HEK293 (cell line): ENCODE results near the gene MRPL30.

Source experiments
- INSM2 ChIP-seq: fragments of 450-650 bp; formaldehyde crosslinking; IDR thresholded peaks from 2 replicates; pipeline ENCODE4 v1.5.1; 2016; ENCODE audit warnings: missing biosample characterization, missing genetic modification characterization
- KLF10 ChIP-seq: fragments of 450-650 bp; IDR thresholded peaks from 2 replicates; pipeline ENCODE4 v1.5.1; 2018; ENCODE audit warnings: missing biosample characterization, mild to moderate bottlenecking, missing genetic modification characterization
- KLF17 ChIP-seq: fragments of 450-650 bp; formaldehyde crosslinking; IDR thresholded peaks from 2 replicates; pipeline ENCODE4 v1.5.1; 2016; ENCODE audit warnings: missing biosample characterization, missing genetic modification characterization
- PRDM10 ChIP-seq: fragments of 450-650 bp; formaldehyde crosslinking; IDR thresholded peaks from 2 replicates; pipeline ENCODE4 v1.5.1; 2016; ENCODE audit warnings: missing biosample characterization, missing genetic modification characterization
- SETDB1 ChIP-seq: IDR thresholded peaks from one replicate; pipeline ENCODE4 v1.6.1; 2017; ENCODE audit warnings: mild to moderate bottlenecking, low read length, moderate library complexity, mixed read lengths; ENCODE audit not compliant: insufficient read length
- SP7 ChIP-seq: fragments of 450-650 bp; formaldehyde crosslinking; IDR thresholded peaks from 2 replicates; pipeline ENCODE4 v1.5.1; 2016; ENCODE audit warnings: missing biosample characterization, missing genetic modification characterization
- WT1 ChIP-seq: fragments of 450-650 bp; formaldehyde crosslinking; IDR thresholded peaks from 2 replicates; pipeline ENCODE4 v1.5.1; 2016; ENCODE audit warnings: missing biosample characterization, missing genetic modification characterization
- ZBTB1 ChIP-seq: fragments of 450-650 bp; formaldehyde crosslinking; IDR thresholded peaks from 2 replicates; pipeline ENCODE4 v1.5.1; 2016; ENCODE audit warnings: missing biosample characterization, missing genetic modification characterization
- ZBTB11 ChIP-seq: fragments of 450-650 bp; formaldehyde crosslinking; conservative IDR thresholded peaks from 2 replicates; pipeline ENCODE4 v1.5.1; 2016; ENCODE audit warnings: low read depth, missing biosample characterization, missing genetic modification characterization
- ZBTB17 ChIP-seq: fragments of 450-650 bp; formaldehyde crosslinking; IDR thresholded peaks from 2 replicates; pipeline ENCODE4 v1.5.1; 2016; ENCODE audit warnings: missing biosample characterization, missing genetic modification characterization
- ZBTB7A ChIP-seq: fragments of 450-650 bp; formaldehyde crosslinking; IDR thresholded peaks from 2 replicates; pipeline ENCODE4 v1.5.1; 2016; ENCODE audit warnings: low read depth, missing biosample characterization, missing genetic modification characterization
- ZNF138 ChIP-seq: fragments of 450-650 bp; formaldehyde crosslinking; IDR thresholded peaks from 2 replicates; pipeline ENCODE4 v1.5.1; 2016; ENCODE audit warnings: missing biosample characterization, missing genetic modification characterization, borderline replicate concordance
- ZNF184 ChIP-seq: fragments of 450-650 bp; IDR thresholded peaks from 2 replicates; pipeline ENCODE4 v1.5.1; 2018; ENCODE audit warnings: missing biosample characterization, mild to moderate bottlenecking, missing genetic modification characterization
- ZNF19 ChIP-seq: fragments of 450-650 bp; formaldehyde crosslinking; IDR thresholded peaks from 2 replicates; pipeline ENCODE4; 2016; ENCODE audit warnings: missing biosample characterization, missing genetic modification characterization, low read depth
- ZNF280D ChIP-seq: fragments of 450-650 bp; formaldehyde crosslinking; IDR thresholded peaks from 2 replicates; pipeline ENCODE4 v1.5.1; 2016; ENCODE audit warnings: missing biosample characterization, missing genetic modification characterization
- ZNF510 ChIP-seq: fragments of 450-650 bp; formaldehyde crosslinking; IDR thresholded peaks from 2 replicates; pipeline ENCODE4 v1.5.1; 2018; ENCODE audit warnings: mild to moderate bottlenecking, missing genetic modification characterization, missing biosample characterization; ENCODE audit not compliant: insufficient replicate concordance
- ZNF529 ChIP-seq: fragments of 450-650 bp; formaldehyde crosslinking; IDR thresholded peaks from 2 replicates; pipeline ENCODE4 v1.5.1; 2017; ENCODE audit warnings: missing genetic modification characterization, missing biosample characterization; ENCODE audit not compliant: insufficient replicate concordance
- ZNF600 ChIP-seq: fragments of 450-650 bp; formaldehyde crosslinking; IDR thresholded peaks from 2 replicates; pipeline ENCODE4 v1.5.1; 2016; ENCODE audit warnings: missing biosample characterization, missing genetic modification characterization
- ZNF610 ChIP-seq: fragments of 450-650 bp; formaldehyde crosslinking; IDR thresholded peaks from 2 replicates; pipeline ENCODE4 v1.5.1; 2016; ENCODE audit warnings: missing biosample characterization, missing genetic modification characterization, borderline replicate concordance
- ZNF626 ChIP-seq: fragments of 450-650 bp; sonication (Bioruptor Pico); formaldehyde crosslinking; IDR thresholded peaks from 2 replicates; pipeline ENCODE4 v1.5.1; 2018; ENCODE audit warnings: missing biosample characterization, missing genetic modification characterization, inconsistent platforms
- ZNF658 ChIP-seq: fragments of 450-650 bp; formaldehyde crosslinking; IDR thresholded peaks from 2 replicates; pipeline ENCODE4; 2016; ENCODE audit warnings: missing biosample characterization, missing genetic modification characterization
- ZNF670 ChIP-seq: fragments of 450-650 bp; formaldehyde crosslinking; IDR thresholded peaks from 2 replicates; pipeline ENCODE4 v1.5.1; 2016; ENCODE audit warnings: missing biosample characterization, missing genetic modification characterization, low read depth
- ZNF677 ChIP-seq: fragments of 450-650 bp; IDR thresholded peaks from 2 replicates; pipeline ENCODE4 v1.5.0; 2018; ENCODE audit warnings: missing biosample characterization, mild to moderate bottlenecking, missing genetic modification characterization, moderate library complexity
- ZNF76 ChIP-seq: fragments of 450-650 bp; formaldehyde crosslinking; IDR thresholded peaks from 2 replicates; pipeline ENCODE4; 2016; ENCODE audit warnings: low read depth, missing biosample characterization, missing genetic modification characterization, borderline replicate concordance
- ZNF785 ChIP-seq: fragments of 450-650 bp; formaldehyde crosslinking; IDR thresholded peaks from 2 replicates; pipeline ENCODE4 v1.5.1; 2016; ENCODE audit warnings: missing biosample characterization, missing genetic modification characterization
- ZNF837 ChIP-seq: fragments of 450-650 bp; formaldehyde crosslinking; IDR thresholded peaks from 2 replicates; pipeline ENCODE4 v1.5.1; 2016; ENCODE audit warnings: missing biosample characterization, missing genetic modification characterization

MRPL30 gene

GRCh38 chr2:99141110-99142108 lies 39.6 kb upstream of the MRPL30 start, which contains the start of gene C2orf15 (continued):
- TF ChIP-seq ZNF610 (tag by site-specific recombination), result no peak
- TF ChIP-seq ZNF670, result no peak
- no peak for TF ChIP-seq ZNF280D
- TF ChIP-seq PRDM10 (tag by site-specific recombination), result peak; percentile 79; the same call in 1 of the 2 replicates
- peak; percentile 50 for TF ChIP-seq ZBTB11 (tag by site-specific recombination)
- no peak for TF ChIP-seq ZNF785 (tag by site-specific recombination)
- TF ChIP-seq KLF10 (tag by site-specific recombination), result no peak
- no peak for TF ChIP-seq ZBTB1 (tag by site-specific recombination)
- no peak for TF ChIP-seq ZNF677 (tag by site-specific recombination)
- TF ChIP-seq ZBTB7A (tag by site-specific recombination), result no peak
- TF ChIP-seq INSM2, result no peak
- 0 out of 2 replicates have a peak, but pooled peaks have one; percentile 8 for TF ChIP-seq KLF17 (tag by site-specific recombination)
- TF ChIP-seq ZNF184 (tag by site-specific recombination), result no peak
- TF ChIP-seq SETDB1, result no peak
- TF ChIP-seq ZBTB17 (tag by site-specific recombination), result peak; percentile 52
- no peak for TF ChIP-seq ZNF138
- TF ChIP-seq ZNF19, result no peak
- no peak for TF ChIP-seq ZNF658 (tag by site-specific recombination)
- TF ChIP-seq ZNF529, result no peak
- TF ChIP-seq ZNF76 (tag by site-specific recombination), result no peak
- no peak for TF ChIP-seq WT1 (tag by site-specific recombination)
- TF ChIP-seq ZNF626 (tag by site-specific recombination), result no peak
- no peak for TF ChIP-seq ZNF837 (tag by site-specific recombination)
- no peak for TF ChIP-seq ZNF510 (tag by site-specific recombination)
- peak; percentile 63; the same call in 1 of the 2 replicates for TF ChIP-seq SP7 (tag by site-specific recombination)
- TF ChIP-seq ZNF600 (tag by site-specific recombination), result no peak
